HG02588 (cell line): ENCODE data around the gene CMTR1.
A peak's percentile ranks its signal among the peaks of the same experiment; 100 is the strongest.
"Not testable (repeated sequence)": the region's sequence is repeated elsewhere in the genome, so short reads cannot be mapped to it uniquely, and the experiment has no call there.

Source experiments
- ATAC-seq: cut with Tn5 transposase; IDR thresholded peaks from one replicate; pipeline ENCODE4 v1.9.1; 2021; ENCODE audit warnings: mild to moderate bottlenecking, moderate library complexity; ENCODE audit not compliant: unreplicated experiment

Gene CMTR1

GRCh38 chr6:37490536-37491170 is 57.6 kb downstream of the CMTR1 start:
- ATAC-seq, result no peak

GRCh38 chr6:37491171-37491829 is 58.3 kb downstream of the CMTR1 start:
- no peak for ATAC-seq

GRCh38 chr6:37491830-37492208 is 58.8 kb downstream of the CMTR1 start:
- no peak for ATAC-seq

- ATAC-seq, result no peak
Observed at GRCh38 chr6:37492236-37492972, 59.4 kb downstream of the CMTR1 start.

- no peak for ATAC-seq
Observed at GRCh38 chr6:37492991-37493660, 60.1 kb downstream of the CMTR1 start.

GRCh38 chr6:37493661-37493995 is 60.6 kb downstream of the CMTR1 start:
- ATAC-seq, result no peak

- no peak for ATAC-seq
Observed at GRCh38 chr6:37495244-37495934, 62.4 kb downstream of the CMTR1 start.

- ATAC-seq, result no peak
Observed at GRCh38 chr6:37496951-37497885, 64.2 kb downstream of the CMTR1 start.

GRCh38 chr6:37499433-37500293 is 66.6 kb downstream of the CMTR1 start, which contains the start of gene CCDC167:
Gene CCDC167 (minus strand): TSS chr6:37499893. CDS start chr6:37499863, 30 bp downstream.
- peak; percentile 88 for ATAC-seq

- ATAC-seq, result no peak
Observed at GRCh38 chr6:37500294-37500608, 67.2 kb downstream of the CMTR1 start.

- not testable (repeated sequence) for ATAC-seq
Observed at GRCh38 chr6:37500904-37501303, 67.9 kb downstream of the CMTR1 start.

- no peak for ATAC-seq
Observed at GRCh38 chr6:37501632-37502491, 68.8 kb downstream of the CMTR1 start.

- ATAC-seq, result no peak
Observed at GRCh38 chr6:37502703-37503291, 69.8 kb downstream of the CMTR1 start.

GRCh38 chr6:37503309-37503965 is 70.4 kb downstream of the CMTR1 start:
- ATAC-seq, result no peak

GRCh38 chr6:37504024-37504423 is 71.0 kb downstream of the CMTR1 start:
- ATAC-seq, result no peak

GRCh38 chr6:37506479-37506878 is 73.5 kb downstream of the CMTR1 start:
- no peak for ATAC-seq

- no peak for ATAC-seq
Observed at GRCh38 chr6:37507077-37507476, 74.1 kb downstream of the CMTR1 start.
